ENCODE measurements around the gene AGBL1. TPM values are rescaled to one million over a fixed set of nuclear protein-coding genes. Genes with fewer than 3 reads are reported as not detected.

AGBL1 gene
- total and polyA plus RNA-seq, 2 donors (not counting 1 experiment from before 2014, with no cell fraction given), result not detected

- H3K36me3 ChIP-seq (replicated peaks in 1 of 2; ENCODE audit: control extremely low read depth in 1 of 2, control insufficient read depth in 1 of 2, extremely low read depth in 1 of 2, insufficient read depth in 2 of 2, low read length in 1 of 2), result no peaks in the 10 kb centered on the region
- peaks cover 21% of the 10 kb centered on the region for H3K27me3 Mint-ChIP-seq
- H3K9me3 Mint-ChIP-seq (ENCODE audit: insufficient read depth), result peaks cover 4% of the 10 kb centered on the region
- H4K20me1 ChIP-seq (ENCODE audit: control insufficient read depth, insufficient read depth, low read length, poor library complexity, severe bottlenecking), result no peaks in the 10 kb centered on the region
- ChIA-PET CTCF (no interaction called here), POLR2A (no interaction called here)
- H3K4me1 Mint-ChIP-seq, result no peaks in the 10 kb centered on the region
- TF ChIP-seq EZH2 (IDR thresholded peaks at IDR 0.05; ENCODE audit: borderline replicate concordance, insufficient read depth, low read depth, low read length, poor library complexity, severe bottlenecking), result no peak
- TF ChIP-seq, protein P1, sequence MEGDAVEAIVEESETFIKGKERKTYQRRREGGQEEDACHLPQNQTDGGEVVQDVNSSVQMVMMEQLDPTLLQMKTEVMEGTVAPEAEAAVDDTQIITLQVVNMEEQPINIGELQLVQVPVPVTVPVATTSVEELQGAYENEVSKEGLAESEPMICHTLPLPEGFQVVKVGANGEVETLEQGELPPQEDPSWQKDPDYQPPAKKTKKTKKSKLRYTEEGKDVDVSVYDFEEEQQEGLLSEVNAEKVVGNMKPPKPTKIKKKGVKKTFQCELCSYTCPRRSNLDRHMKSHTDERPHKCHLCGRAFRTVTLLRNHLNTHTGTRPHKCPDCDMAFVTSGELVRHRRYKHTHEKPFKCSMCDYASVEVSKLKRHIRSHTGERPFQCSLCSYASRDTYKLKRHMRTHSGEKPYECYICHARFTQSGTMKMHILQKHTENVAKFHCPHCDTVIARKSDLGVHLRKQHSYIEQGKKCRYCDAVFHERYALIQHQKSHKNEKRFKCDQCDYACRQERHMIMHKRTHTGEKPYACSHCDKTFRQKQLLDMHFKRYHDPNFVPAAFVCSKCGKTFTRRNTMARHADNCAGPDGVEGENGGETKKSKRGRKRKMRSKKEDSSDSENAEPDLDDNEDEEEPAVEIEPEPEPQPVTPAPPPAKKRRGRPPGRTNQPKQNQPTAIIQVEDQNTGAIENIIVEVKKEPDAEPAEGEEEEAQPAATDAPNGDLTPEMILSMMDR (IDR thresholded peaks at IDR 0.05), result no peak
- no peak overlapping the region for H3K4me3 ChIP-seq (ENCODE audit: control extremely low read depth in 1 of 5, extremely low read depth in 1 of 5, insufficient read depth in 1 of 5, low read depth in 2 of 5, low read length in 4 of 5)
- no peak overlapping the region for H3K4me3 Mint-ChIP-seq
- H3K27me3 ChIP-seq (replicated peaks in 1 of 4; ENCODE audit: control extremely low read depth in 1 of 4, control insufficient read depth in 3 of 4, insufficient read depth in 4 of 4, low read length in 3 of 4), result peaks cover 0 to 3% (median 1%) of the 10 kb centered on the region in 4 experiments
- no peak overlapping the region for H3K27ac Mint-ChIP-seq
- no peaks in the 10 kb centered on the region for H3K4me1 ChIP-seq (ENCODE audit: control insufficient read depth in 2 of 2, insufficient read depth in 2 of 2, low read length in 2 of 2)
- H3K9ac ChIP-seq (ENCODE audit: low read length), result no peak overlapping the region
- H3K9me3 ChIP-seq (ENCODE audit: control extremely low read depth in 1 of 3, control insufficient read depth in 2 of 3, insufficient read depth in 1 of 3, low read length in 2 of 3), result peaks cover 0 to 19% (median 4%) of the 10 kb centered on the region in 3 donors
- DNase-seq (no peak), ATAC-seq (ENCODE audit: low read depth) (no peak)
- H2AFZ ChIP-seq (ENCODE audit: insufficient read depth, low read depth, low read length, poor library complexity, severe bottlenecking), result no peak overlapping the region
- 85% methylated on average over 3 of the region's 4 CpGs for WGBS (ENCODE audit: insufficient coverage)
- H3K27ac ChIP-seq (ENCODE audit: low read length in 2 of 2), result no peak overlapping the region
- H3K4me2 ChIP-seq (replicated peaks; ENCODE audit: low read depth, low read length, poor library complexity, severe bottlenecking), result no peak overlapping the region
- H3K79me2 ChIP-seq (ENCODE audit: control insufficient read depth, insufficient read depth, low read length), result no peaks in the 10 kb centered on the region
- intact Hi-C loops (cut with micrococcal nuclease), result no loop called here
These were observed 26.6 kb downstream of the AGBL1 start for GRCh38 chr15:86106306-86106705.

GRCh38 chr15:86115145-86115801 is 35.6 kb downstream of the AGBL1 start:
- Mint-ChIP-seq H3K9me3 (ENCODE audit: insufficient read depth) (no peaks in the 10 kb centered on the region), H3K27ac (no peak overlapping the region), H3K4me3 (no peak overlapping the region), H3K27me3 (peaks cover 6% of the 10 kb centered on the region), H3K4me1 (no peaks in the 10 kb centered on the region)
- Histone ChIP-seq H3K27me3 (replicated peaks in 1 of 4; ENCODE audit: control extremely low read depth in 1 of 4, control insufficient read depth in 3 of 4, insufficient read depth in 4 of 4, low read length in 3 of 4) (no peaks in the 10 kb centered on the region), H3K4me2 (replicated peaks; ENCODE audit: low read depth, low read length, poor library complexity, severe bottlenecking) (no peak overlapping the region), H3K36me3 (replicated peaks in 1 of 2; ENCODE audit: control extremely low read depth in 1 of 2, control insufficient read depth in 1 of 2, extremely low read depth in 1 of 2, insufficient read depth in 2 of 2, low read length in 1 of 2) (no peaks in the 10 kb centered on the region), H3K79me2 (ENCODE audit: control insufficient read depth, insufficient read depth, low read length) (no peaks in the 10 kb centered on the region), H3K27ac (ENCODE audit: low read length in 2 of 2) (no peak overlapping the region), H3K4me1 (ENCODE audit: control insufficient read depth in 2 of 2, insufficient read depth in 2 of 2, low read length in 2 of 2) (no peaks in the 10 kb centered on the region), H3K9me3 (ENCODE audit: control extremely low read depth in 1 of 3, control insufficient read depth in 2 of 3, insufficient read depth in 1 of 3, low read length in 2 of 3) (no peaks in the 10 kb centered on the region), H2AFZ (ENCODE audit: insufficient read depth, low read depth, low read length, poor library complexity, severe bottlenecking) (no peak overlapping the region), H3K4me3 (ENCODE audit: control extremely low read depth in 1 of 5, extremely low read depth in 1 of 5, insufficient read depth in 1 of 5, low read depth in 2 of 5, low read length in 4 of 5) (no peak overlapping the region), H3K9ac (ENCODE audit: low read length) (no peak overlapping the region), H4K20me1 (ENCODE audit: control insufficient read depth, insufficient read depth, low read length, poor library complexity, severe bottlenecking) (no peaks in the 10 kb centered on the region)
- no CpG with 5 or more reads among the region's 4 CpGs for WGBS (ENCODE audit: insufficient coverage)
- intact Hi-C loops (cut with micrococcal nuclease), result no loop called here
- ChIA-PET POLR2A (no interaction called here), CTCF (interaction anchor here (0.5 kb wide), 1 partner anchor 268 kb away, joined by 3 read pairs; no protein-coding TSS in a partner anchor)
- DNase-seq (no peak), ATAC-seq (ENCODE audit: low read depth) (no peak)
- TF ChIP-seq EZH2 (IDR thresholded peaks at IDR 0.05; ENCODE audit: borderline replicate concordance, insufficient read depth, low read depth, low read length, poor library complexity, severe bottlenecking), result no peak
- TF ChIP-seq, protein P1 (IDR thresholded peaks at IDR 0.05), result no peak

All from B cell (primary cell).